Neutrophil (primary cell): Measurements from ENCODE around the gene CPLX1.

Source experiments
- H3K27ac ChIP-seq: fragments of 200-600 bp; sonication (generic); 2 replicates; pipeline ENCODE4 v1.5.1; 2016; ENCODE audit warnings: mild to moderate bottlenecking, moderate library complexity
- H3K27me3 ChIP-seq: fragments of 200-600 bp; sonication (generic); 2 replicates; pipeline ENCODE4 v1.6.0; 2016; ENCODE audit warnings: mild to moderate bottlenecking
- H3K36me3 ChIP-seq: fragments of 200-600 bp; sonication (generic); 2 replicates; pipeline ENCODE4 v1.5.1; 2017
- H3K4me1 ChIP-seq, 2 experiments: fragments of 200-600 bp in 1 of 2; sonication (generic) in 1 of 2; 1 replicate in 1 of 2; 2 replicates in 1 of 2; pipeline versions ENCODE4 v1.5.1 to v1.6.1; 2013 to 2016; ENCODE audit warnings: low read depth in 1 of 2, low read length in 1 of 2, mild to moderate bottlenecking in 1 of 2, moderate library complexity in 1 of 2; ENCODE audit not compliant: control insufficient read depth in 1 of 2, insufficient read depth in 1 of 2
- H3K4me3 ChIP-seq, 2 experiments: fragments of 200-600 bp in 1 of 2; sonication (generic) in 1 of 2; 1 replicate in 1 of 2; 2 replicates in 1 of 2; pipeline ENCODE4 v1.5.1; 2013 to 2016; ENCODE audit warnings: low read depth in 1 of 2, low read length in 1 of 2, mild to moderate bottlenecking in 1 of 2, moderate library complexity in 1 of 2
- H3K9me3 ChIP-seq: fragments of 200-600 bp; sonication (generic); 2 replicates; pipeline ENCODE4 v1.5.1; 2016
- TF ChIP-seq, protein P1 (sequence below): fragments of 200-600 bp; sonication (generic); IDR thresholded peaks from 2 replicates; pipeline ENCODE4 v1.5.1; 2016; ENCODE audit warnings: antibody characterized with exemption

The CPLX1 gene

GRCh38 chr4:832108-832507, 6.2 kb upstream of the CPLX1 start:
- Histone ChIP-seq H3K9me3 (no peaks in the 10 kb centered on the region), H3K27ac (no peak overlapping the region), H3K4me1 (no peaks in the 10 kb centered on the region), H3K4me3 (no peak overlapping the region), H3K36me3 (no peaks in the 10 kb centered on the region), H3K27me3 (peaks cover 44% of the 10 kb centered on the region)
- TF ChIP-seq, protein P1, sequence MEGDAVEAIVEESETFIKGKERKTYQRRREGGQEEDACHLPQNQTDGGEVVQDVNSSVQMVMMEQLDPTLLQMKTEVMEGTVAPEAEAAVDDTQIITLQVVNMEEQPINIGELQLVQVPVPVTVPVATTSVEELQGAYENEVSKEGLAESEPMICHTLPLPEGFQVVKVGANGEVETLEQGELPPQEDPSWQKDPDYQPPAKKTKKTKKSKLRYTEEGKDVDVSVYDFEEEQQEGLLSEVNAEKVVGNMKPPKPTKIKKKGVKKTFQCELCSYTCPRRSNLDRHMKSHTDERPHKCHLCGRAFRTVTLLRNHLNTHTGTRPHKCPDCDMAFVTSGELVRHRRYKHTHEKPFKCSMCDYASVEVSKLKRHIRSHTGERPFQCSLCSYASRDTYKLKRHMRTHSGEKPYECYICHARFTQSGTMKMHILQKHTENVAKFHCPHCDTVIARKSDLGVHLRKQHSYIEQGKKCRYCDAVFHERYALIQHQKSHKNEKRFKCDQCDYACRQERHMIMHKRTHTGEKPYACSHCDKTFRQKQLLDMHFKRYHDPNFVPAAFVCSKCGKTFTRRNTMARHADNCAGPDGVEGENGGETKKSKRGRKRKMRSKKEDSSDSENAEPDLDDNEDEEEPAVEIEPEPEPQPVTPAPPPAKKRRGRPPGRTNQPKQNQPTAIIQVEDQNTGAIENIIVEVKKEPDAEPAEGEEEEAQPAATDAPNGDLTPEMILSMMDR: no peak

- no peak overlapping the region for H3K27ac ChIP-seq
- H3K27me3 ChIP-seq: peaks cover 51% of the 10 kb centered on the region
- no peaks in the 10 kb centered on the region for H3K4me1 ChIP-seq
- TF ChIP-seq, protein P1: no peak
- H3K36me3 ChIP-seq: no peaks in the 10 kb centered on the region
- H3K4me3 ChIP-seq: no peak overlapping the region
- H3K9me3 ChIP-seq: no peaks in the 10 kb centered on the region
Measured at GRCh38 chr4:831483-831805, 5.5 kb upstream of the CPLX1 start.

DNA sequence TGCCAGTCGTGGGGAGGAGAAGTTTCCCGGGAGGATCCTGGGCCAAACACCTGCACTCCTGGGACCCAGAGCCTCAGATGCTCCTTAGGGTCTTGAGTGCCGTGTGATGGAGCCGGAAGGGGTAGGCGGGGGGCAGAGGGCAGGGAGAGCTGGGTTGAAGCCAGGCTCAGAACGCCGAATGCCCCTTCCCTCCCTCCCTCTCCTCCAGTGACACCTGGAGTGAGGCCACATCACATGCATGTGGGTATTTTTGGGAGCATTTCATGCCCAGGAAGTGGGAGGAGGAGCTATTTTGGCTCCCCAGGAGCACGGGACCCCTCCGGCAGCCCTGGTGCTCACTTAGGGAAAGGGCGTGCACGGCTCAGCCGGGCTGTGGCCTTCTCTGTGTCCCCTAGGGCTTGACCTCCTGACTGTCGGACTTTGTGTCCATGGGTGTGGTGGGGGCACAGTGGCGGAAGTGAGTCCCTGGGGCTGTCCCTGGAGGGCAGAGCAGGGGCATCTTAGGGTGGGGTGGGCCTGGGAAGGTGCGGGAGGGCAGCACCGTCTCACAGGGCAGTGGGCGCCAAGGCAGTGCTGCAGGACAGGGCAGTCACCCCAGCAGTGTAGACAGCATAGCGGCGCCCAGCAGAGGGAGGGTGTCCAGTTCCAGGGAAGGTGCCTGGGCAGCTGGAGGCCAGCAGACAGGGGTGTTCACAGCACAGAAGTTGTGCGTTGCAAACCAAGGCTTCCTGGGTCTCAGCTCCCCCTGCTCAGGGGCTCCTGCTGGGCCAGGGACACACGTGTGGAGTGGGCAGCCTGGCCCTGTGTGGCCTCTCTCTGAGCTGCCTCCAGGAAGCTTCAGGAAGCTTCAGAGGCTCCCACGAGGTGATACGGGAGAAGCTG, 4.9 kb upstream of the CPLX1 start:
- H3K27me3 ChIP-seq: peaks cover 54% of the 10 kb centered on the region
- no peaks in the 10 kb centered on the region for H3K9me3 ChIP-seq
- no peak overlapping the region for H3K4me3 ChIP-seq
- no peak overlapping the region for H3K27ac ChIP-seq
- H3K4me1 ChIP-seq: no peaks in the 10 kb centered on the region
- H3K36me3 ChIP-seq: no peaks in the 10 kb centered on the region
- TF ChIP-seq, protein P1: no peak

GRCh38 chr4:829761-830600, 4.1 kb upstream of the CPLX1 start:
- Histone ChIP-seq H3K27me3 (peaks cover 63% of the 10 kb centered on the region), H3K4me3 (no peak overlapping the region), H3K4me1 (peaks cover 0 to 3% of the 10 kb centered on the region in 2 experiments), H3K36me3 (no peaks in the 10 kb centered on the region), H3K27ac (no peak overlapping the region), H3K9me3 (no peaks in the 10 kb centered on the region)
- TF ChIP-seq, protein P1: no peak

- Histone ChIP-seq H3K36me3 (no peaks in the 10 kb centered on the region), H3K9me3 (no peaks in the 10 kb centered on the region), H3K4me3 (no peak overlapping the region), H3K4me1 (peaks cover 0 to 3% of the 10 kb centered on the region in 2 experiments), H3K27me3 (peaks cover 70% of the 10 kb centered on the region), H3K27ac (no peak overlapping the region)
- TF ChIP-seq, protein P1: no peak
Measured at GRCh38 chr4:829291-829690, 3.4 kb upstream of the CPLX1 start.
